Erythroblast (primary cell): ENCODE results near the gene LYPD3.
A peak's percentile ranks its signal among the peaks of the same experiment; 100 is the strongest.
"Not testable (repeated sequence)": the region's sequence is repeated elsewhere in the genome, so short reads cannot be mapped to it uniquely, and the experiment has no call there.

ENCODE experiments used
- DNase-seq, 2 experiments: peaks; one replicate each; lab custom pipeline; 2025; lab: John Stamatoyannopoulos, UW
- GATA1 ChIP-seq: IDR thresholded peaks from 2 replicates; pipeline ENCODE4 v1.6.1; 2011; ENCODE audit warnings: low read depth, mild to moderate bottlenecking, control low read depth, low read length, moderate library complexity
- POLR2A ChIP-seq: IDR thresholded peaks from 2 replicates; pipeline ENCODE4 v1.6.1; 2011; ENCODE audit warnings: mild to moderate bottlenecking, low read length

The LYPD3 gene

GRCh38 chr19:43439709-43440063 lies 25.7 kb downstream of the LYPD3 start:
- TF ChIP-seq POLR2A: no peak
- no peak for TF ChIP-seq GATA1
- DNase-seq: no peak

DNA sequence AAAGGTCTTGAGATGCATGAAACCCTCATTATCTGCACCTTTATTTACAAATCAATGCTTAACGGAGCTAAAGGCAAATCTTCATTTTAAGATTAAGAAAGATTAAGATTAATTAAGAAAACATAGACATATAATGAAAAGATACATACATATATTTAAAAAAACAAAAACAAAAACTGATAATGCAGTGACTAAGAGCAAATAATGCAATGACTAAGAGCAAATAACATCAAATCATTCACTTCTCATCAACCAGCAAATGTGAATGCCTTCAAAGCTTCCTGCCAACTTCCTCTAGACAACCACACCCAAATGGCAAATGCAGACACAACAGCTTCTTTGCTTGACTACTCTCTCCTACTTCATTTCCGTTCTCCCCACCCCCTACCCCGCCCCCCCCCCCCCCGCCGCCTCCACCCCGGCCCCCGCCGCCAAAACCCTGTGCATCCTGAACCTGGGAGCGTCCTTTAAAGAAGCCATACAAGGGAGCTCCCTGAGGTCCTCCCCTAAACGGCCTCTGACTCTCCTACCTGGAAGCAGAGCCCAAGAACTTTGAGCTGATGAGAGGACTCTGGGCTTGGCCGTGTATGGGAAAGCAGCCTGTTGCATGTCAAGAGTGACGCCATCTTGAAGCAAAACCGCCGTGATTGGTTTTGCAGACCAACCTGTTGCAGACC lies 26.2 kb downstream of the LYPD3 start:
- no peak for TF ChIP-seq GATA1
- TF ChIP-seq POLR2A: no peak
- peak in 1 of 2 experiments; percentile 11 for DNase-seq

- DNase-seq: peak; percentile 27 to 63
- TF ChIP-seq POLR2A (no peak), GATA1 (no peak)
Measured at GRCh38 chr19:43438291-43439031, 26.9 kb downstream of the LYPD3 start.

DNA sequence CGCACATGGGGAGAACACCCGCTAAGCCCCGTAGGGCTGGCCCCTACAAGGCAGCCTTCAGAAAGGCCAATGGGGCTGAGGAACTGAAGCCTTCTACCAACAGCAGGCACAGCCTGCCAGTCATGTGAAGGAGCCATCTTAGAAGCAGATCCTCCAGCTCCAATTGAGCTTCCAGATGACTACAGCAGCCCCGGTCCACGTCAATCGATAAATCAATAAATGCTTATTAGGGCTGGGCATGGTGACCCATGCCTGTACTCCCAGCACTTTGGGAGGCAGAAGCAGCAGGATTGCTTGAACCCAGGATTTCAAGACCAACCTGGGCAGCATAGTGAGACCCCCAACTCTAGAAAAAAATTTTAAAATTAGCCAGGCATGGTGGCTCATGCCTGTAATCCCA lies 27.7 kb downstream of the LYPD3 start:
- DNase-seq: no peak
- no peak for TF ChIP-seq POLR2A
- TF ChIP-seq GATA1: no peak

DNA sequence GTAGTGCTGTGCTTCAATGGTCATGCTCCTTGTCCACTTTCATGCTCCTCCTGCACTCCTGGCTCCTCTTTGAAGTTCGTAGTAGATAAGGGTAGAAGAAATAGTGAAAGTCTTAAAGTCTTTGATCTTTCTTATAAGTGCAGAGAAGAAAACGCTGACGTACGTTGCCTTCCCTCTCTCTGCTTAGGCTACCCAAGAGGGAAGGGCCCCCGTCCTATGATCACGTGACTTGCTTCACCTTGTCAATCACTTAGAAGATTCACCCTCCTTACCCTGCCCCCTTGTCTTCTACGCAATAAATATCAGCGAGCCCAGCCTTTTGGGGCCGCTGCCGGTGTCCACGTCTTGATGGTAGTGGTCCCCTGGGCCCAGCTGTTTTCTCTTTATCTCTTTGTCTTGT lies 28.1 kb downstream of the LYPD3 start:
- DNase-seq: not testable (repeated sequence)

DNA sequence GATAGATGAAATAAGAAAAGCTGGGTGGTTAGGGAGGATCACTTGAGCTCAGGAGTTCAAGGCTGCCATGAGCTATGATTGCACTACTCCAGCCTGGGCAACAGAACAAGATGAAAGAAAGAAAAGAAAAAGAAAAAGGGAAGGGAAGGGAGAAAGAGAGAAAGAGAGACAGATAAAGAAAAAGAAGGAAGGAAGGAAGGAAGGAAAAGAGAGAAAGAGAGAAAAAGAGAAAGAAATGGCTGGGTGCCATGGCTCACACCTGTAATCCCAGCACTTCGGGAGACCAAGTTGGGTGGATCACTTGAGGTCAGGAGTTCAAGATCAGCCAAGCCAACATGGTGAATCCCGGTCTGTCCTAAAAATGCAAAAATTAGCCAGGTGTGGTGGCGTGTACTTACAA lies 29.6 kb downstream of the LYPD3 start:
- TF ChIP-seq GATA1 (no peak), POLR2A (no peak)
- no peak for DNase-seq

DNA sequence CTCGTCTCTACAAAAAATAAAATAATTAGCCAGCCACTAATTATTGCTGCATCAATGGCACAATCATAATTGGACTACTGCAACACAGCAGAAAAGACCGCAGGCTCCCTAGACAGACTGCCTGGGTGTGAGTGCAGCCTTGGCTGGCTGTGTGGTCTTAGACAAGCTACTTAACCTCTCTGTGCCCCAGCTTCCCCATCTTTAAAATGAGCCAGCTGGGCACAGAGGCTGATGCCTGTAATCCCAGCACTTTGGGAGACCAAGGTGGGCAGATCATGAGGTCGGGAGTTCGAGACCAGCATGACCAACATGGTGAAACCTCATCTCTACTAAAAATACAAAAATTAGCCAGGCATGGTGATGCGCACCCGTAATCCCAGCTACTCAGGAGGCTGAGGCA lies 31.7 kb downstream of the LYPD3 start:
- TF ChIP-seq POLR2A: no peak
- TF ChIP-seq GATA1: no peak
- no peak for DNase-seq

- no peak for DNase-seq
- no peak for TF ChIP-seq POLR2A
- no peak for TF ChIP-seq GATA1
Measured at GRCh38 chr19:43433358-43433673, 32.1 kb downstream of the LYPD3 start.

GRCh38 chr19:43430976-43431375 lies 34.4 kb downstream of the LYPD3 start:
- TF ChIP-seq POLR2A (no peak), GATA1 (no peak)
- DNase-seq: no peak

DNA sequence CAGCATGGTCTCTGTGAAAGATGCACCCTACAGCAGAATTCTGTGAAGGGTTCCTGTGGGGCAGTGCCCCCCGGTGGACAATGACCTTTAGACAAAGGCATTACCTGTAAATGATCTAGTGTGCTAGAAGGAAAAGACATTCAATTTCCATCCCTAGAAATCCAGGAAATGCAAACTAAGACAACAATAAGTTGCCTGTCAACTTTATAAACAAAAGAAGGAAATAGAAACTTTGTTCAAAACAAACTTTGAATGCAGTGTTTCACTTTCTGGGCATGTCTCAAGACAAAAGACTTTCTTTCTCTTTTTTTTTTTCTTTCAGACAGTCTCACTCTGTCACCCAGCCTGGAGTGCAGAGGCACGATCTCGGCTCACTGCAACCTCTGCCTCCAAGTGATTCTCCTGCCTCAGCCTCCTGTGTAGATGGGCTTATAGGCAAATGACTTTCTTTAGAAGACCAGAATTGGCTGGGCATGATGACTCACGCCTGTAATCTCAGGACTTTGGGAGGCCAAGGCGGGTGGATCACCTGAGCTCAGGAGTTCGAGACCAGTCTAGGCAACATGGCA lies 35.2 kb downstream of the LYPD3 start:
- TF ChIP-seq GATA1 (no peak), POLR2A (no peak)
- no peak for DNase-seq

GRCh38 chr19:43429395-43429794 lies 36.0 kb downstream of the LYPD3 start:
- TF ChIP-seq POLR2A (no peak), GATA1 (no peak)
- DNase-seq: no peak

DNA sequence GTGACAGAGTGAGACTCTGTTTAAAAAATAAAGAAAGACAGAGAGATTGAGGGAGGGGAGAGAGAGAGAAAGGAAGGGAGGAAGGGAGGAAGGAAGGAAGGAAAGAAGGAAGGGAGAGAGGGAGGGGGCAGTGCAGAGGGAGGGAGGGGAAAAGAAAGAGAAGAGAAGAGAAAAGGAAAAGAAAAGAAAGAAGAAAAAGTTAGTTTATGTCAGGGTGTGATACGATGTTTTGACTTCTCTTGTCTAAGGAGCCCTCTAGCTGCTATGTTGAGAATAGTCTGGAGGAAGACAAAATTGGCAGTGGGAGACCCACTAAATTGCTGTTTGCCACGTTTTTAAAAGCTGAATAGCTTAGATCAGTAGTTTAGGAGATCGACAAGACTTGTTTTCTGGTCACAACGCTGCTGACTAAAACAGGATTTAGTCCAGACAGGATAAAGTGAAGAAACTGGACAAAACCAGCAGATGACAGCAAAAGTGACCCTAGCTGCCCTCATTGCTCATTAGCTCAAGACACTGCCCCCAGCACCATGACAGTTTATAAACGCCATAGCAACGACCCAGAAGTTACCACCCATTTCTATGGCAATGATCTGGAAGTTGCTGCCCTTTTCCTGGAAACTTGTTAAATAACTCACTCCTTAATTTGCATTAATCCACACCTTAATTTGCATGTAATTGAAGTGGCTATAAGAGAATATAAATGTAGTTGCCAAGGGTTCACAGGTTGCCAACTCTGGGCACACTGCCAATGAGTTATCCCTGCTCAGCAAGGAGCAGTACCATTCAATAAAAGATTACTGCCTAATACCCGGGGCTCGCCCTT lies 39.6 kb downstream of the LYPD3 start:
- no peak for DNase-seq

GRCh38 chr19:43423779-43424178 lies 41.6 kb downstream of the LYPD3 start:
- TF ChIP-seq POLR2A (no peak), GATA1 (no peak)
- DNase-seq: no peak

More for the DNA sequence above, 39.6 kb downstream of the LYPD3 start:
- no peak for TF ChIP-seq GATA1
- no peak for TF ChIP-seq POLR2A

- no peak for DNase-seq
- no peak for TF ChIP-seq POLR2A
- TF ChIP-seq GATA1: no peak
Measured at GRCh38 chr19:43422689-43423066, 42.7 kb downstream of the LYPD3 start.
